Urothelium cell line (cell line): Measurements from ENCODE around the gene AVEN.

ENCODE experiments used
- DNase-seq: peaks from one replicate; pipeline ENCODE4 v3.0.0; 2011; ENCODE audit warnings: low spot score, mixed read lengths
- FAIRE-seq: peaks from 2 replicates; lab custom pipeline; 2011; peaks lifted over from hg19 to GRCh38; lab: Jason Lieb, UNC

AVEN gene

DNA sequence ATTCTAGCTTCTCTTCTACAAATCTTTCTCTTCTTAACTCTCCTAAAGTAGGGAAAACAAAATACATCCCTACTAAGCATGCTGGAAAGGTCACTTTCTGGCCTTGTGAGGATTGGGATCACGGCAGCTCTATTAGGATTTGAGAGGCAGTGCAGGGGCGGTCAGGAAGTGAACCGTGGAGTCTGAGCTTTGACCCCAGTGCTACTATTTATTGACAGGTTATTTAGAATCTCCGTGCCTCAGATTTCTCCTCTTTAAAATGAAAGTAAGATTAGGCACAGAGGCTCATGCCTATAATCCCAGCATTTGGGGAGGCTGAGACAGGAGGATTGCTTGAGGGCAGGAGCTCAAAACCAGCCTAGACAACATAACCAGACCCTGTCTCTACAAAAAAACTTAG, 112.7 kb downstream of the AVEN start:
- FAIRE-seq, result no peak
- no peak for DNase-seq

GRCh38 chr15:33923446-33923845, 115.6 kb downstream of the AVEN start:
- no peak for FAIRE-seq

GRCh38 chr15:33915571-33916407, 123.2 kb downstream of the AVEN start:
- DNase-seq, result no peak
- FAIRE-seq, result no peak

More at GRCh38 chr15:33923446-33923845, 115.6 kb downstream of the AVEN start:
- no peak for DNase-seq

GRCh38 chr15:33913459-33913858, 125.5 kb downstream of the AVEN start:
- FAIRE-seq (no peak), DNase-seq (no peak)

DNA sequence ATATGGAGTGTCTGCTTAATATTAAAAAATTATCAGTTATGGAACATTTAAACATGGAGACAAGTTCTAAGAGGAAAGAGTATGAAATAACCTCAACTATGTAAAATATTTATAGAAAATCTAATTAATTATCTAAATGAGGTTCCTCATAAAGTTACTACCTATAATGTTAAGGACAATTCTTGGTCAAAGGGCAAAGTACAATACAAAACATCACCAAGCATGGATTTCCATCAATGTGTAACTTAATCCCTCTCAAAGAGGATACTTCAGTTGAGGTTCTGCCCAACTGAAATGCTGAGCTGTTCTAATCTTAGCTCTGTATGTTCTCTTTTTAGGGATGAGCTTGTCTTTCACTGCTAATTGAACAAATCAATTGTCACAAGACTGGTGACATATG, 126.7 kb downstream of the AVEN start:
- no peak for DNase-seq
- FAIRE-seq, result no peak

DNA sequence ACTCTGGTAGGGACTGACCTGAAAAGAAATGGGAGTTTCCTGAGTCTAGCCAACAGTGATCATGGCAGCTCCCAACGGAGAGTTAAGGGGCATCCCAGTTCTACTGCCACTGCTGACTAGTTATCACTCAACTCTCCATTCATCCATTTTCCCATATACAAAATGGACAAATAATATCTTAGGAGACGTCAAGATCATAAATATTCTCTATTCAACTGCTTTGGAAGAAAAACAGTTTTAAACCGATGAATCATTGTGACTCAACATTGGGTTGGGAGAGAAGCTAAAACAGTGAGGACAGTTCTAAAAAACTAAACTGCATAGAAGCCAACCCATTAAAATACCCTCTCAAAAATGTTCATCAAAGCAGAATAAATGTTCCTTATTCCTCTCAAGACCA, 128.3 kb downstream of the AVEN start:
- FAIRE-seq, result no peak

GRCh38 chr15:33908406-33908805, 130.6 kb downstream of the AVEN start:
- no peak for FAIRE-seq
- DNase-seq, result no peak

More for the DNA sequence above, 128.3 kb downstream of the AVEN start:
- DNase-seq, result no peak

DNA sequence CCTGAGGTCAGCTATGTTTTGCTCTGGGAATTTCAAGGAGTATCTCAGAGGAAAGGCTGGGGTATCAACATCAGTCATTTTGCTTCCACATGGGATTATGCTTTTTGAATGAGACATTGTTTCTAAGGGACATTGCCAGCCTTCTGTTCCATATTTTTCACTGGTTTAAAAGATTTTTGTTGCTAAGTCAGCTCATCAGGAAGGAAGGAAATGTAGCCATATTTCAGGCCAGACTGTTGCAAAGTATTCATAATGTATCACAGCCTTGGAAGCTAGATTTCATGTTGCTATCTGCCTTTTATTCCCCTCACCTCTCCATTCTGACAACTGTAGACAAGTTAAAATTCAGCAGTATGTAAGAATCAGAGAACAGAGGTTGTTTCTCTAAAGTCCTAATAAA, 131.7 kb downstream of the AVEN start:
- no peak for FAIRE-seq
- no peak for DNase-seq

- FAIRE-seq (no peak), DNase-seq (no peak)
Measured at GRCh38 chr15:33903661-33904060, 135.3 kb downstream of the AVEN start.

DNA sequence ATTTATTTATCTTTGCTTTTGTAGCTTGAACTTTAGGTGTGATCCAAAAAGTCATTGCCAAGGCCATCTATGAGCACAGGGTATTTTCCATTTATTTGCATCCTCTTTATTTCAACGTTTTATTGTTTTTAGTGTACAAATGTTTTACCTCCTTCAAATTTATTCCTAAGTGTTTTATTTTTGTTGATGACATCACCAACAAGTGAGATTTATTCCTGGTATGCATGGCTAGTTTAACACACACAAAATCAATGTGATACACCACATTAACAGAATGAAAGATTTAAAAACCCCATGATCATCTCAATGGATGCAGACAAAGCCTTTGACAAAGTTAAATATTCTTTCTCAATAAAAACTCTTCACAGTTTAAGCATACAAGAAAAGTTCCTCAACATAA, 137.0 kb downstream of the AVEN start:
- FAIRE-seq (no peak), DNase-seq (no peak)

DNA sequence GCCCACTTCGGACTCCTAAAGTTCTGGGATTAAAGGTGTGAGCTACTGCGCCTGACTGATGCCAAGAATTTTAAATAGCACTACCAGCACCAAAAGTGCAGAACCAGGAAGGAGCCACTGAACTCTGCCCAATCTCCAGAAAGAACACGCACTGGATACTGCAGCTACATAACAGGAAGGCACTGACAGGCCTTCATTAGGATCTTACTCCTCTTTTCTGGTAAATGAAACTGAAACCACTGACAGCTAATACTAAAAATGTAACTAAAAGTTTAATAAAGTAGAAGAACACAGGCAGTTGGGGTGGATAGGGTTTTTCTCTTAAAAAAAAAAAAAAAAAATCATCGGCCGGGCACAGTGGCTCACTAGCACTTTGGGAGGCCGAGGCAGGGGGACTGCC, 144.8 kb downstream of the AVEN start:
- FAIRE-seq (no peak), DNase-seq (no peak)

- DNase-seq (no peak), FAIRE-seq (no peak)
Measured at GRCh38 chr15:33888176-33888575, 150.8 kb downstream of the AVEN start.

- no peak for FAIRE-seq
- DNase-seq, result no peak
Measured at GRCh38 chr15:33882921-33883320, 156.1 kb downstream of the AVEN start.

DNA sequence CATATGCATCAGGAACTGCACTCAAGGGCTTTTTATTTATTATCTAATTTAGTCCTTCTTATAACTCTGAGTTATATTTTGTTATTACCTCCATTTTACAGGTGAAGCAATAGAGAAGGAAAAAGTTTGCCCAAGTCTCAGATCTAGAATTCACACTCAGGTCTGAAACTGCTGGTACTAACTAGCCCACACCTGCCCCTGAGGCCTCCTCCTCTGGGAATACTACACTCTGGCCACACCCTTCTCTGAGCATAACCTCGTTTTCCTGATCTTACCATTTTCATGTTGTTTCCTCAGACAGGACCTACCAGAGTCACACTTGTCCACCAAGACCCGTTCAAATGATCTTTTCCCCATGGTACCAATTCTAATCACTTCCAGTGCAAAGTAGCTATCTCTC, 164.8 kb downstream of the AVEN start:
- DNase-seq, result no peak
- no peak for FAIRE-seq

- DNase-seq, result no peak
- no peak for FAIRE-seq
Measured at GRCh38 chr15:33872416-33873106, 166.4 kb downstream of the AVEN start.

- DNase-seq, result no peak
- FAIRE-seq, result no peak
Measured at GRCh38 chr15:33871980-33872379, 167.0 kb downstream of the AVEN start.

DNA sequence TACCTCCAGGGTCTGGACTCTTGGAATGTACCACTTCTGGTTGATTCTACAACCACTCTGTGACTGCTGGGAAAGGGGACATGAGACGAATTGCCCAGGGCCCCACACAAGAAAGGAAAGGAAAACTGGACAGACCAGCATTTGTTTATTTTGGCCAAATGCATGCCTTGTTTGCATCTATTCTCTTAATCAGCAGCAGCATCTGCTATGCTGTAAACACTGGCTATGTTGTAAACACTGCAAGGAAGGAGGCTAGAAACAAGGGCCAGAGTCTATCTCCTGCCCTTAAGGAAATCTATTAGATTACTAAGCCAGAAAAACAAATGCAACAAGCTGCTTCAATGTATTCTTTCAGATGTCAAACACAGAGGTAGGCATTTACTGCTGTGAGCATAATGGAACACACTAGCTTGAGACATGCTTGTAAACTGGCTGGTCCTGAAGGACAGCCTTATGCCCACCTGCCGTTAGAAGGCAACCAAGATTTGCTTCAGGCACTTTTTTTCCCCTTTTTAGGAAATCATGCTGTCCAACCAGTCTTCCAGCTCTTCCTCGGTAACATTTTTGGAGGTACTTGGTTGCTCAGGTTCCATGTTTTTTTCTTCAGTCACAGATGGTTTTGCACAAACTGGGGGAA, 172.8 kb downstream of the AVEN start:
- FAIRE-seq (no peak), DNase-seq (no peak)

- FAIRE-seq (no peak), DNase-seq (no peak)
Measured at GRCh38 chr15:33865416-33865815, 173.6 kb downstream of the AVEN start.

DNA sequence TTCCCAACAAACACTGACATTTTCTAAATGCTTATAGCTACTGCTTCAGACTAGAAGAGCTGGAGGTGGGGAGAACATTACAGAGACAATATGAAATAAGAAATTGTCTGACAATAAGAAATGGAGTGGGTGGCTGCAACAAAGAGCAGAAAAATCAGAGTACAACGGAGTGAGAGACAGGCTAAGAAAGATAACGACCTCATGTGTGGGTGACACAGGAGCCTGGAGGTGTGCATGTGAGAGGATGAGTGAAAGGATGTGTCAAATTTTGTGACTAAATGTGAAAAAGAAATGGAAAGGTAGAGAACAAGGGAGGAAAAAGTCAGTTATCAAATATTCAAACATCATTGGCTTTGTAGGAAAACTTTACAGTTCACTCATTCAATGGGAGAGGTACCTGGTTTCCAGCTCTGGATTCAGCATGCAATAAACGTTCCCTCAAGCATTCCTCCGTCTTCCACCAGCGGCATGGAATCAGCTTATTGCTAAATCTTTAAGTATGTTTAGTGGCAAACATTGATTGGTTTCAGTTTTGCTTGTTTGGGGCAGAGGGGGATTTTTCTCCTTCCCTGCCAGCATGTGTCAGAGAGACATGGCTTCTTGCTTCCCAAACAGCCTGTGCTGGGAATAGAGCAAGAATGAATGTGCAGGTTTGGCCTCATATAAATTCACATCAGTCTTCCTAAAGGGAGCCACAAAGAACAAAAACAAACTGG, 174.5 kb downstream of the AVEN start:
- FAIRE-seq (no peak), DNase-seq (no peak)

DNA sequence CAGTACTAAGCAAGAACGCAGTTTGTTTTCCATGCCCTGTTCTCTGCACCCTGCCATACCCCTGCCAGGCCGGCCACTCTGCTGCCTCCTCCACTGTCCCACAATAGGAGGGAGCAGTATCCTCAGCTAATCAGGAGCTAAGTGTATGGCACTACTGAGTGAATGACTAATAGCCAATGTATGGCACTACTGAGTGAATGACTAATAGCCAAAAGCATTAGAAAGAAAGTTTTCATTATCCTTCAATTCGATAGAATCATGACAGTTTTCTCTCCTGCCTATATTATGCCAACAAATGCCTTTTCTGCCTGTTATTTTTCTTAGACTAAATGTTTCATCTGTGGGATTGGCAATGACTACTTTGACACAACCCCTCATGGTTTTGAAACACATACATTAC, 178.2 kb downstream of the AVEN start:
- FAIRE-seq (no peak), DNase-seq (peak; percentile 50)

GRCh38 chr15:33859992-33860545, 178.9 kb downstream of the AVEN start:
- FAIRE-seq, result no peak
- DNase-seq, result no peak
